ENCODE results near the gene ZNF227. TPM values are rescaled to one million over a fixed set of nuclear protein-coding genes. Genes with fewer than 3 reads are reported as not detected.
A peak's percentile ranks its signal among the peaks of the same experiment; 100 is the strongest.
"Not testable (repeated sequence)": the region's sequence is repeated elsewhere in the genome, so short reads cannot be mapped to it uniquely, and the experiment has no call there.

The ZNF227 gene
- total RNA-seq: 2.9 and 4.7 TPM in 2 replicates

GRCh38 chr19:44212250-44212865 lies at the start of gene ZNF227:
Gene ZNF227 (plus strand): TSS chr19:44212532. CDS start chr19:44217793, 5,261 bp downstream.
- no peak for TF ChIP-seq CTCF (conservative IDR thresholded peaks at IDR 0.05; ENCODE audit: low read depth, low read length)
- DNase-seq (ENCODE audit: low read depth): peak; percentile 84
- peak within 1 kb of the TSS; percentile 73 for H3K4me3 ChIP-seq (ENCODE audit: low read depth, low read length)

- no peak overlapping the region for H3K4me3 ChIP-seq (ENCODE audit: low read depth, low read length)
- DNase-seq (ENCODE audit: low read depth): no peak
- TF ChIP-seq CTCF (conservative IDR thresholded peaks at IDR 0.05; ENCODE audit: low read depth, low read length): no peak
Observed at GRCh38 chr19:44163789-44164188, 48.5 kb upstream of the ZNF227 start.

GRCh38 chr19:44164327-44164672 lies 48.0 kb upstream of the ZNF227 start:
- H3K4me3 ChIP-seq (ENCODE audit: low read depth, low read length): peak overlapping the region; percentile 91
- TF ChIP-seq CTCF (conservative IDR thresholded peaks at IDR 0.05; ENCODE audit: low read depth, low read length): no peak
- DNase-seq (ENCODE audit: low read depth): no peak

- DNase-seq (ENCODE audit: low read depth): peak; percentile 98
- no peak for TF ChIP-seq CTCF (conservative IDR thresholded peaks at IDR 0.05; ENCODE audit: low read depth, low read length)
- H3K4me3 ChIP-seq (ENCODE audit: low read depth, low read length): peak within 1 kb of the TSS; percentile 91
Observed at GRCh38 chr19:44164673-44165512, 47.4 kb upstream of the ZNF227 start, which contains the start of gene ZNF226. Gene ZNF226 (plus strand): TSS chr19:44165100. CDS start chr19:44170081, 4,981 bp downstream.

GRCh38 chr19:44170660-44171059 lies 41.7 kb upstream of the ZNF227 start:
- not testable (repeated sequence) for H3K4me3 ChIP-seq (ENCODE audit: low read depth, low read length); DNase-seq (ENCODE audit: low read depth)

- no peak for TF ChIP-seq CTCF (conservative IDR thresholded peaks at IDR 0.05; ENCODE audit: low read depth, low read length)
- DNase-seq (ENCODE audit: low read depth): no peak
- no peak overlapping the region for H3K4me3 ChIP-seq (ENCODE audit: low read depth, low read length)
Observed at GRCh38 chr19:44176590-44176989, 35.7 kb upstream of the ZNF227 start.

GRCh38 chr19:44180968-44181367 lies 31.4 kb upstream of the ZNF227 start:
- no peak for DNase-seq (ENCODE audit: low read depth)
- no peak overlapping the region for H3K4me3 ChIP-seq (ENCODE audit: low read depth, low read length)
- TF ChIP-seq CTCF (conservative IDR thresholded peaks at IDR 0.05; ENCODE audit: low read depth, low read length): no peak
